ENCODE data around the gene ADAM19. TPM values are rescaled to one million over a fixed set of nuclear protein-coding genes. Genes with fewer than 3 reads are reported as not detected.

Gene ADAM19
- total RNA-seq, 2 donors from 2014 or later, result 1.9 to 8.1 TPM

DNA sequence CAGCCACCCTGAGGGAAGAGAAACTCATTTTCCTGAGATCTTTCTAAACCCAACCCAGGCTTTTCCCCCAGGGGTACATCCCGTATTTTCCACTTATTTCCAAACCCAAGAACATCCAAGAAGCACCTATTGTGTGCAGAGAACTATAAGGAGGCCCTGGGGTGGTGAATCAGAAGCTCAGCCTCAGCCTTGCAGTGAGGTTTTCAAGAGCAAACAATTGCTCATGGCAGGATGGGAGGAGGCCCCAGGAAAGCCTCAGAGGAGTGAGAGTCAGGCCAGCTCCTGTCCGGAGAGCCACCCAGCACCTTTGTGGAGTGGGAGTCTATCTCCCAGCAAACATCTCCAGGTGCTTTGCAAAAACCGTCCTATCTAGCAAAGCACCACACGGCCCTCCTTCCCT is 96.4 kb downstream of the ADAM19 start:
- 77% methylated on average over 4 of the region's 4 CpGs for WGBS
- H3K27ac ChIP-seq, result peak overlapping the region in 1 of 2 donors; percentile 27
- no peaks in the 10 kb centered on the region for H3K9me3 ChIP-seq
- H3K4me1 ChIP-seq (replicated peaks), result no peaks in the 10 kb centered on the region
- intact Hi-C loops (cut with DNase I), result loop anchor here (10.0 kb wide), 1 partner anchor 266 kb away; the partner anchor contains the start of gene LSM11
- H3K27me3 ChIP-seq (replicated peaks; ENCODE audit: insufficient read depth), result no peaks in the 10 kb centered on the region
- TF ChIP-seq POLR2A (IDR thresholded peaks at IDR 0.05), result no peak
- TF ChIP-seq POLR2AphosphoS5 (IDR thresholded peaks at IDR 0.05), result no peak
- TF ChIP-seq, protein P1, sequence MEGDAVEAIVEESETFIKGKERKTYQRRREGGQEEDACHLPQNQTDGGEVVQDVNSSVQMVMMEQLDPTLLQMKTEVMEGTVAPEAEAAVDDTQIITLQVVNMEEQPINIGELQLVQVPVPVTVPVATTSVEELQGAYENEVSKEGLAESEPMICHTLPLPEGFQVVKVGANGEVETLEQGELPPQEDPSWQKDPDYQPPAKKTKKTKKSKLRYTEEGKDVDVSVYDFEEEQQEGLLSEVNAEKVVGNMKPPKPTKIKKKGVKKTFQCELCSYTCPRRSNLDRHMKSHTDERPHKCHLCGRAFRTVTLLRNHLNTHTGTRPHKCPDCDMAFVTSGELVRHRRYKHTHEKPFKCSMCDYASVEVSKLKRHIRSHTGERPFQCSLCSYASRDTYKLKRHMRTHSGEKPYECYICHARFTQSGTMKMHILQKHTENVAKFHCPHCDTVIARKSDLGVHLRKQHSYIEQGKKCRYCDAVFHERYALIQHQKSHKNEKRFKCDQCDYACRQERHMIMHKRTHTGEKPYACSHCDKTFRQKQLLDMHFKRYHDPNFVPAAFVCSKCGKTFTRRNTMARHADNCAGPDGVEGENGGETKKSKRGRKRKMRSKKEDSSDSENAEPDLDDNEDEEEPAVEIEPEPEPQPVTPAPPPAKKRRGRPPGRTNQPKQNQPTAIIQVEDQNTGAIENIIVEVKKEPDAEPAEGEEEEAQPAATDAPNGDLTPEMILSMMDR (IDR thresholded peaks at IDR 0.05), result no peak
- DNase-seq (ENCODE audit: low spot score), result no peak
- H3K36me3 ChIP-seq, result no peaks in the 10 kb centered on the region
- no peak overlapping the region for H3K4me3 ChIP-seq

DNA sequence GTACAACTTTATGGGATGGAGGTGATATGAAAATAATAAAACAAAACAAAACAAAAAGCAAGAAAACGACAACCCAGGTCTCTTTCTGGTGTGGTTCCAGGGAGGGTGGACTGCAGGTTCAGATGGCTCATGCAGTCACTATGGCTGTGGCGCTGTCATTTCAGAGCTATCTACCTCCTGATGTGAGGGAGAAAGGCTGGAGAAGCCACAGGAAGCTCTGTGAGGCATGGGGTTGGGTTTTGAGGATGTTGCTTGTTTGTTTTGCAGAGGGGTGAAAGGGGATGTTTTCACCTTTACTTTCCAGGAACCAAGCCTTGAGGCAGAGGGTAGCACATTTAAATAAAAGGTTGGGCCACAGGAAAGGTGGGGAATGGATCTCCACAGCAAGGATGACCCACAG is 96.8 kb downstream of the ADAM19 start:
- DNase-seq (ENCODE audit: low spot score), result no peak
- Histone ChIP-seq H3K4me3 (no peak overlapping the region), H3K27me3 (replicated peaks; ENCODE audit: insufficient read depth) (no peaks in the 10 kb centered on the region), H3K9me3 (no peaks in the 10 kb centered on the region), H3K36me3 (no peaks in the 10 kb centered on the region), H3K27ac (peak overlapping the region in 1 of 2 donors; percentile 27), H3K4me1 (replicated peaks) (no peaks in the 10 kb centered on the region)
- intact Hi-C loops (cut with DNase I), result loop anchor here (10.0 kb wide), 1 partner anchor 266 kb away; the partner anchor contains the start of gene LSM11
- 77% methylated on average over 2 of the region's 2 CpGs for WGBS
- TF ChIP-seq POLR2A (IDR thresholded peaks at IDR 0.05) (no peak), POLR2AphosphoS5 (IDR thresholded peaks at IDR 0.05) (no peak)
- TF ChIP-seq, protein P1 (IDR thresholded peaks at IDR 0.05), result no peak

DNA sequence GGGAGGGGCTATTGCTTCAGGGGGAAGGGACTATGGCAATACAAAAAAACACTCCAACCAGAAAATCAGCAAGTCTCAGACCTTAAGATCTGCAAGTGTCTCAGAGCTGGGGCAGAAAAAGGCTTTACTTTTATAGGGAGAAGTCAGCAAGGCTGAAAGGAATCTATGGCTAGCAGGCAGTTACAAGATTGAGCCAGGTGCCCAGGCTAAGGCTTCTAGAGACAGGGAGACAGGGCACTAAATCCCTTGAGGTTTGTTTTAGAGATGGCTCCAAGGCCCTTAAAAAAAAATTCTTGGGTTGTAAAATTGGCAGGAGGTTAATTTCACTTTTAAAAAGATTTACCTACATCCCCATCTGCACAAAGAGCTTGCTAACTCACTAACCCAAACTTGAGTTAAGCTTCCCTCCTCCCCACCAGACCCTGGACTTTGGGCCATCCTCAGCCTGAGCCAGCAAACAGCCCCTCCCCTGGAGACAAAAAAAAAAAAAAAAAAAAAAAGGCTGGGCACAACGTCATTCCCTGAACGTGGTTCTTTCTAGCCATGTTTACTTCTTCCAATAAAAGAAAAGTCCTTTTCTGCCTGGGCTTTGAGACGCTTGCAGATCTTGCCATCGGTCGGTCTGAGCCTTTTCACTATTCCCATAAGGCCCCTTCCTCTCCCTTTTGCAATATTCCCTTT is 97.6 kb downstream of the ADAM19 start:
- peak overlapping the region in 1 of 2 donors; percentile 27 for H3K27ac ChIP-seq
- H3K9me3 ChIP-seq, result no peaks in the 10 kb centered on the region
- intact Hi-C loops (cut with DNase I), result loop anchor here (2.0 to 10.0 kb wide), 3 partner anchors 111 to 267 kb away; partner anchors contain the start of gene LSM11
- H3K27me3 ChIP-seq (replicated peaks; ENCODE audit: insufficient read depth), result no peaks in the 10 kb centered on the region
- no peak for DNase-seq (ENCODE audit: low spot score)
- no peaks in the 10 kb centered on the region for H3K36me3 ChIP-seq
- TF ChIP-seq POLR2A (IDR thresholded peaks at IDR 0.05), result no peak
- WGBS, result 23% methylated on average over 5 of the region's 5 CpGs
- no peak overlapping the region for H3K4me3 ChIP-seq
- H3K4me1 ChIP-seq (replicated peaks), result no peaks in the 10 kb centered on the region

DNA sequence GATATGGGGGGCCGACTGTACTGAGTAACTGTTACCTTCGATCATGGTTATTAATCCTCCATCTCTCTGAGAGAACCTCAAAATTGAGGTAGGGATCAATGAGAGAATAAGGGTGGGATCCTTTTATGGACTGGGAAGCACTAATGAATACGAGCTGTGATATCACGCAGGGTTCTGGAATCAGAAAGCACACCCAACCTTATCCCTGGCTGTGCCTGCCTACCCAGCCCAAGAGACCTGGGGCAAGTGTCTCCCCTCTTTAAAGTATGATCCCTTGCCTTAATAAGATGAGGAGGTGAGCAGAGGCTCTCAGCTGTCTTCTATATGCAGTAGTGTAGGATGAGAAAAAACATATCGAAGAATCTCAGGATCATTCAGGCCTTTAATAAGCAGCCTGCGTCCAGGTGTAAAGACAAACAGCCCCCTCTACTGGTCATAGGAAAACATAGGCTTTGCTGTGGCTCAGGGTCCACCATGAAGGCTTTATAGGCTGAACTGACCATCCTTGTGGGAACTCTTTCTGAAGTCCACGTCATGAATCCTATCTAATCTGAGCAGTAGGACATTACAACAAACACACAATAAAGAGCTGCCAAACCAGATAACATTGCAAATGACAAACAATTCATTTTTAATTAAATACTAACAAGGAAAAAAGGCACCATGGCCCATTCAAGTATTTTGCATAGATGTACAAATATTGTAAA is 98.7 kb downstream of the ADAM19 start:
- no peaks in the 10 kb centered on the region for H3K27me3 ChIP-seq (replicated peaks; ENCODE audit: insufficient read depth)
- DNase-seq (ENCODE audit: low spot score), result peak; percentile 53
- H3K4me3 ChIP-seq, result no peak overlapping the region
- no peaks in the 10 kb centered on the region for H3K36me3 ChIP-seq
- H3K9me3 ChIP-seq, result no peaks in the 10 kb centered on the region
- no peak for TF ChIP-seq POLR2A (IDR thresholded peaks at IDR 0.05)
- no peak for TF ChIP-seq POLR2AphosphoS5 (IDR thresholded peaks at IDR 0.05)
- TF ChIP-seq, protein P1 (IDR thresholded peaks at IDR 0.05), result peak; percentile 35 to 73 (median 70)
- H3K4me1 ChIP-seq (replicated peaks), result no peaks in the 10 kb centered on the region
- no peak overlapping the region for H3K27ac ChIP-seq
- 58% methylated on average over 7 of the region's 7 CpGs for WGBS
- intact Hi-C loops (cut with DNase I), result loop anchor here (2.0 to 10.0 kb wide), 3 partner anchors 110 to 268 kb away; partner anchors contain the start of gene LSM11

DNA sequence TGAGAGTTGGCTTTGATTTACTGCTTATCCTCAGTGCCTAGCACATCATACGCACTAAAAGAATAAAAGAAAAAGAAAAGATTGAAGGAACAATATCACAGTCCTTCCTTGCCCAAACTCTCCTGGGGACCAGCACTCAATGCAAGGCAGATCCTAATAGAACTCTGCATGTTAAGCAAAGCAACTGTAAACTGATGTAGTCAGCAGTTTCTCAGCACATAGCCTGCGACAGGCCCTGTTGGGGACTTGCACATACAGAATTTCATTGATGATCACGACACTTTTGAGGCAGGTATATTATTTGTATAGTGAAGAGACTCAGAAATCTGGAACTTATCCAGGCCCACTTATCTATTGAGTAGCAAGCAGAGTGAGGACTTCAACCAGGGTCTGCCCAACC is 100.1 kb downstream of the ADAM19 start:
- Histone ChIP-seq H3K36me3 (no peaks in the 10 kb centered on the region), H3K27me3 (replicated peaks; ENCODE audit: insufficient read depth) (no peaks in the 10 kb centered on the region), H3K4me1 (replicated peaks) (no peaks in the 10 kb centered on the region), H3K27ac (no peak overlapping the region), H3K4me3 (no peak overlapping the region), H3K9me3 (no peaks in the 10 kb centered on the region)
- WGBS, result 80% methylated on average over 3 of the region's 3 CpGs
- DNase-seq (ENCODE audit: low spot score), result no peak
- intact Hi-C loops (cut with DNase I), result loop anchor here (10.0 kb wide), 1 partner anchor 269 kb away; the partner anchor contains the start of gene LSM11
- TF ChIP-seq, protein P1 (IDR thresholded peaks at IDR 0.05), result no peak
